GM12872 (cell line): ENCODE data around the gene DISC1.

Experiments
- TF ChIP-seq, protein P1 (sequence below): IDR thresholded peaks from 3 replicates; pipeline ENCODE4 v1.5.1; 2011; ENCODE audit warnings: low read depth, mild to moderate bottlenecking, low read length, moderate library complexity; ENCODE audit not compliant: insufficient read depth

DISC1 gene

GRCh38 chr1:231807541-231807940 is 181.0 kb downstream of the DISC1 start:
- TF ChIP-seq, protein P1, sequence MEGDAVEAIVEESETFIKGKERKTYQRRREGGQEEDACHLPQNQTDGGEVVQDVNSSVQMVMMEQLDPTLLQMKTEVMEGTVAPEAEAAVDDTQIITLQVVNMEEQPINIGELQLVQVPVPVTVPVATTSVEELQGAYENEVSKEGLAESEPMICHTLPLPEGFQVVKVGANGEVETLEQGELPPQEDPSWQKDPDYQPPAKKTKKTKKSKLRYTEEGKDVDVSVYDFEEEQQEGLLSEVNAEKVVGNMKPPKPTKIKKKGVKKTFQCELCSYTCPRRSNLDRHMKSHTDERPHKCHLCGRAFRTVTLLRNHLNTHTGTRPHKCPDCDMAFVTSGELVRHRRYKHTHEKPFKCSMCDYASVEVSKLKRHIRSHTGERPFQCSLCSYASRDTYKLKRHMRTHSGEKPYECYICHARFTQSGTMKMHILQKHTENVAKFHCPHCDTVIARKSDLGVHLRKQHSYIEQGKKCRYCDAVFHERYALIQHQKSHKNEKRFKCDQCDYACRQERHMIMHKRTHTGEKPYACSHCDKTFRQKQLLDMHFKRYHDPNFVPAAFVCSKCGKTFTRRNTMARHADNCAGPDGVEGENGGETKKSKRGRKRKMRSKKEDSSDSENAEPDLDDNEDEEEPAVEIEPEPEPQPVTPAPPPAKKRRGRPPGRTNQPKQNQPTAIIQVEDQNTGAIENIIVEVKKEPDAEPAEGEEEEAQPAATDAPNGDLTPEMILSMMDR = no peak

GRCh38 chr1:231808116-231808515 is 181.5 kb downstream of the DISC1 start:
- TF ChIP-seq, protein P1 = no peak

DNA sequence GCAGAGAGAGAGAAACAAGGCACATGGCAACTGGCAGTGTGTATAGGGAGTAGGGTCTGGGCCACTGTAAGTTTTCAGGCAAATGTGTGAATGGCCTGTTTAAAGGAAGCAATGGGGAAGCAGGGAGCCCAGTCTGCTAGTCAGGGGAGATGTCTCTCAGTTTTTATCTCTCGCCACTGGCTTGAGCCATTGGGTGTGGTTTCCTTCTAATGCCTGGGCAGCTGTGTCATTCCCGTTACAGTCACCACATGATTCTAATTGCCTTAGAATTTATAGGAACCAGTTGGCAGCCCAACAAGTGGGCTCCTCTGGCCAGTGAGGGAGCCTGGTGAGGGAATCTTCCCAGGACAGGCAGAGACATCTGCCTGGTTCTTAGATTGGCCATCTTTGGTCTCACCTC is 182.4 kb downstream of the DISC1 start:
- TF ChIP-seq, protein P1 = no peak

DNA sequence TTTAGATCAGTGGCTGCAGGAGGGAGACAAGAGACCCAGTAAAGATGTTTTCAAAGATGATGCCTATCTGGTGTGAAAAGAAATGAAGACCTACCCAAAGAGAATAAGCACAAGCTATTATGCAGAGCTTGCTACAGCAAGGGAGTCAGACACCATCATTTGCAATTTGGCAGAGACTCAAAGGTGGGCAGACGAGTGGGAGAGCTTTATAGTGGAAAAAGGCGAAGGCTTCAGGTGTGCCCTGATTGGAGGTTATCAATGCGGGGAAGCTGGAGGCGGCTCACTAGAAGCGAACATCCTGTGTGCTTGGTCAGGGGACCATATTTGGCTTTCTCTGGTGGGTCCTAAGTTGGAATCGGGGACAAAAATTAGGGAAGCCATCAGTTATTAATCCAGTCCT is 183.8 kb downstream of the DISC1 start:
- TF ChIP-seq, protein P1 = no peak

DNA sequence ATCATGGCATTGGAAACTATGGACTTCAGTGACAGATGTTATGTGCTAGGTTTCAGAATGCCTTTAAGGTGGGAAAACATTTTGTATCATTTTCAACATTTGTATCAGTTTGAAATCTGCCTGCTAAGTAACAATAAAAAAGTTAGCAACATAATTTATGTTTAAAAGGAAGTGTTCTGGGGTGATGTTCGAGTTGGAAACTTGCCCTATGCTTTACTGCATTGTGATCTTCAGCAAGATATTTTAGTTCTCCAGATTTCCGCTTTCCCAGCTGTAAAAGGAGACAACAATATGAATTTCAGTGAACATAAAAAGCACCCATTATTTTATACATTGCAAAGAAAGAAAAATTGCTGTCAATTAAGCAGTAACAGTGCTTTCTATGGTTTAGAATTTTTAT is 187.4 kb downstream of the DISC1 start:
- TF ChIP-seq, protein P1 = no peak

DNA sequence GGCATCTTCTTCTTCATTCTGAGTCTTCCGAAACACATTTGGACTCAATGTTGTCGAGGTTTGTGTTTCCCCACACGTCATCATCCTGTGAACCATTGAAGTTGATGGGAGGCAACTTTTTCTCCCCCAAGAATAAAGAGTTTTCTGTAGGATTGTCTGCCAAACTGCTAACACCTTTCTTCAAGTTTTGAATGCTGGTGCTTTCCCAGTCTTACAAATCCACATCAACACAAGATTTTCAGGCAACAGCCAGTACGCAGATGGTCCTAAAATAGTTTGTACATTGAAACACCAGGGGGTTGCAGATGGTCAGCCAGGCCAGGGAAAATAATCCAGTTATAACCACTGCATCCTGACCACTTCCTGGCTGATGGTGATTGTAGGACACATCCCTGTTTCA is 187.9 kb downstream of the DISC1 start:
- TF ChIP-seq, protein P1 = no peak

DNA sequence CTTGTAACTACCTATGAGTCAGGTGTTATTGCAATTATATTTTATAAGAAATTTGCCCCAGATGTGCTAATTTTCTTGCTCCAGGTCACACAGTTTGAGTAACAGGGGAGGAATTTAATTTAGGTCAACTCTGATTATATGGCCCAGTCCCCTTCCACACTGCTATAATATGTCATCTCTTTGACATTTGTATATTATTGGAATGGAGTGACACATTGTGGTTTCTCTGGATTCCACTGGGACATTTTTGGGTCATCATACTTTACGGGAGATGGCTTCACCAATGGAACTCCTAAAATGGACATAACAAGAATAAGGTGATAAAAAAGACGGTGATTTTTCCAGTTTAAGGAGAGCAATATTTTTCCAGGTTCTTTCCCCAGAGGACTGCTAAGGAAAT is 191.2 kb downstream of the DISC1 start:
- TF ChIP-seq, protein P1 = no peak

DNA sequence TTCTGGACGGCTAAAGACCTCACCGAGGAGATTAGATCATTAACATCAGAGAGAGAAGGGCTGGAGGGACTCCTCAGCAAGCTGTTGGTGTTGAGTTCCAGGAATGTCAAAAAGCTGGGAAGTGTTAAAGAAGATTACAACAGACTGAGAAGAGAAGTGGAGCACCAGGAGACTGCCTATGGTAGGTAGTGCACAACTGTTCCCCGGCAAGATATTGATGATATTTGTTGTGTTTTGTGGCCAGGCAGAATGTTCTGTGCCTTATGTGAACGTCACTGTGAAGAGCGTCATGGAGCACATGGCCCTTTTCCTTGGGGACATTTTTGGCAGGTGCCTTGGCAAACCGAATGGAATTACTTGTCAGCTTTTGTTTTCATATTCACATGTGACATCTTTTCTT is 191.7 kb downstream of the DISC1 start:
- TF ChIP-seq, protein P1 = no peak
